ENCODE data around the gene IL18R1.
"Not testable (repeated sequence)": the region's sequence is repeated elsewhere in the genome, so short reads cannot be mapped to it uniquely, and the experiment has no call there.

IL18R1 gene

GRCh38 chr2:102317715-102318114 lies 37.9 kb upstream of the IL18R1 start:
- Histone ChIP-seq H3F3A (ENCODE audit: control insufficient read depth, insufficient read depth) (no peaks in the 10 kb centered on the region), H3K9me3 (ENCODE audit: control insufficient read depth, insufficient read depth, low read length) (no peaks in the 10 kb centered on the region), H3K9me2 (replicated peaks; ENCODE audit: control insufficient read depth, low read length) (no peaks in the 10 kb centered on the region), H3K4me1 (ENCODE audit: control insufficient read depth, low read length) (no peaks in the 10 kb centered on the region), H3K36me3 (ENCODE audit: control insufficient read depth, low read length) (no peaks in the 10 kb centered on the region), H3K27me3 (ENCODE audit: control insufficient read depth, low read length) (no peaks in the 10 kb centered on the region), H3K4me3 (ENCODE audit: low read length) (no peak overlapping the region), H4K20me1 (ENCODE audit: control insufficient read depth, insufficient read depth, low read depth, low read length) (no peaks in the 10 kb centered on the region), H3K4me2 (ENCODE audit: low read length) (no peak overlapping the region), H3K79me2 (ENCODE audit: control insufficient read depth, low read length) (no peaks in the 10 kb centered on the region), H3K27ac (ENCODE audit: low read depth, low read length) (no peak overlapping the region)
- TF ChIP-seq, protein P1, sequence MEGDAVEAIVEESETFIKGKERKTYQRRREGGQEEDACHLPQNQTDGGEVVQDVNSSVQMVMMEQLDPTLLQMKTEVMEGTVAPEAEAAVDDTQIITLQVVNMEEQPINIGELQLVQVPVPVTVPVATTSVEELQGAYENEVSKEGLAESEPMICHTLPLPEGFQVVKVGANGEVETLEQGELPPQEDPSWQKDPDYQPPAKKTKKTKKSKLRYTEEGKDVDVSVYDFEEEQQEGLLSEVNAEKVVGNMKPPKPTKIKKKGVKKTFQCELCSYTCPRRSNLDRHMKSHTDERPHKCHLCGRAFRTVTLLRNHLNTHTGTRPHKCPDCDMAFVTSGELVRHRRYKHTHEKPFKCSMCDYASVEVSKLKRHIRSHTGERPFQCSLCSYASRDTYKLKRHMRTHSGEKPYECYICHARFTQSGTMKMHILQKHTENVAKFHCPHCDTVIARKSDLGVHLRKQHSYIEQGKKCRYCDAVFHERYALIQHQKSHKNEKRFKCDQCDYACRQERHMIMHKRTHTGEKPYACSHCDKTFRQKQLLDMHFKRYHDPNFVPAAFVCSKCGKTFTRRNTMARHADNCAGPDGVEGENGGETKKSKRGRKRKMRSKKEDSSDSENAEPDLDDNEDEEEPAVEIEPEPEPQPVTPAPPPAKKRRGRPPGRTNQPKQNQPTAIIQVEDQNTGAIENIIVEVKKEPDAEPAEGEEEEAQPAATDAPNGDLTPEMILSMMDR (IDR thresholded peaks at IDR 0.05; ENCODE audit: low read depth, low read length, poor library complexity, severe bottlenecking): no peak
- TF ChIP-seq EZH2phosphoT487 (IDR thresholded peaks at IDR 0.05; ENCODE audit: borderline replicate concordance, low read length): no peak

GRCh38 chr2:102318437-102318836 lies 37.2 kb upstream of the IL18R1 start:
- Histone ChIP-seq H4K20me1 (ENCODE audit: control insufficient read depth, insufficient read depth, low read depth, low read length) (no peaks in the 10 kb centered on the region), H3K36me3 (ENCODE audit: control insufficient read depth, low read length) (no peaks in the 10 kb centered on the region), H3K79me2 (ENCODE audit: control insufficient read depth, low read length) (no peaks in the 10 kb centered on the region), H3K27ac (ENCODE audit: low read depth, low read length) (no peak overlapping the region), H3K9me3 (ENCODE audit: control insufficient read depth, insufficient read depth, low read length) (no peaks in the 10 kb centered on the region), H3K4me2 (ENCODE audit: low read length) (no peak overlapping the region), H3K27me3 (ENCODE audit: control insufficient read depth, low read length) (no peaks in the 10 kb centered on the region), H3K9me2 (replicated peaks; ENCODE audit: control insufficient read depth, low read length) (no peaks in the 10 kb centered on the region), H3K4me3 (ENCODE audit: low read length) (no peak overlapping the region), H3F3A (ENCODE audit: control insufficient read depth, insufficient read depth) (no peaks in the 10 kb centered on the region), H3K4me1 (ENCODE audit: control insufficient read depth, low read length) (no peaks in the 10 kb centered on the region)
- no peak for TF ChIP-seq EZH2phosphoT487 (IDR thresholded peaks at IDR 0.05; ENCODE audit: borderline replicate concordance, low read length)
- TF ChIP-seq, protein P1 (IDR thresholded peaks at IDR 0.05; ENCODE audit: low read depth, low read length, poor library complexity, severe bottlenecking): no peak

GRCh38 chr2:102321941-102322719 lies 33.5 kb upstream of the IL18R1 start:
- Histone ChIP-seq H4K20me1 (ENCODE audit: control insufficient read depth, insufficient read depth, low read depth, low read length) (no peaks in the 10 kb centered on the region), H3F3A (ENCODE audit: control insufficient read depth, insufficient read depth) (no peaks in the 10 kb centered on the region), H3K4me3 (ENCODE audit: low read length) (no peak overlapping the region), H3K79me2 (ENCODE audit: control insufficient read depth, low read length) (no peaks in the 10 kb centered on the region), H3K4me1 (ENCODE audit: control insufficient read depth, low read length) (no peaks in the 10 kb centered on the region), H3K36me3 (ENCODE audit: control insufficient read depth, low read length) (no peaks in the 10 kb centered on the region), H3K9me2 (replicated peaks; ENCODE audit: control insufficient read depth, low read length) (no peaks in the 10 kb centered on the region), H3K27ac (ENCODE audit: low read depth, low read length) (no peak overlapping the region), H3K9me3 (ENCODE audit: control insufficient read depth, insufficient read depth, low read length) (no peaks in the 10 kb centered on the region), H3K27me3 (ENCODE audit: control insufficient read depth, low read length) (no peaks in the 10 kb centered on the region), H3K4me2 (ENCODE audit: low read length) (no peak overlapping the region)
- TF ChIP-seq EZH2phosphoT487 (IDR thresholded peaks at IDR 0.05; ENCODE audit: borderline replicate concordance, low read length): no peak
- TF ChIP-seq, protein P1 (IDR thresholded peaks at IDR 0.05; ENCODE audit: low read depth, low read length, poor library complexity, severe bottlenecking): no peak

DNA sequence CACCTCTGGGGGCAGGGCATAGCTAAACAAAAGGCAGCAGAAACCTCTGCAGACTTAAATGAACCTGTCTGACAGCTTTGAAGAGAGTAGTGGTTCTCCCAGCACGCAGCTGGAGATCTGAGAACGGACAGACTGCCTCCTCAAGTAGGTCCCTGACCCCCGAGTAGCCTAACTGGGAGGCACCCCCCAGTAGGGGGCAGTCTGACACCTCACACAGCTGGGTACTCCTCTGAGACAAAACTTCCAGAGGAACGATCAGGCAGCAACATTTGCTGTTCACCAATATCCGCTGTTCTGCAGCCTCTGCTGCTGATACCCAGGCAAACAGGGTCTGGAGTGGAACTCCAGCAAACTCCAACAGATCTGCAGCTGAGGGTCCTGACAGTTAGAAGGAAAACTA lies 30.7 kb upstream of the IL18R1 start:
- H3K36me3 ChIP-seq (ENCODE audit: control insufficient read depth, low read length); H3K9me2 ChIP-seq (replicated peaks; ENCODE audit: control insufficient read depth, low read length): not testable (repeated sequence)

More for the DNA sequence above, 30.7 kb upstream of the IL18R1 start:
- not testable (repeated sequence) for H3K79me2 ChIP-seq (ENCODE audit: control insufficient read depth, low read length); H3K4me3 ChIP-seq (ENCODE audit: low read length); H3K4me1 ChIP-seq (ENCODE audit: control insufficient read depth, low read length); H3K9me3 ChIP-seq (ENCODE audit: control insufficient read depth, insufficient read depth, low read length); H3K27me3 ChIP-seq (ENCODE audit: control insufficient read depth, low read length); H4K20me1 ChIP-seq (ENCODE audit: control insufficient read depth, insufficient read depth, low read depth, low read length); H3F3A ChIP-seq (ENCODE audit: control insufficient read depth, insufficient read depth); H3K27ac ChIP-seq (ENCODE audit: low read depth, low read length); H3K4me2 ChIP-seq (ENCODE audit: low read length)
